Small intestine (tissue), 16 donors: Measurements from ENCODE around the gene KRT17. TPM values are rescaled to one million over a fixed set of nuclear protein-coding genes. Genes with fewer than 3 reads are reported as not detected.

Experiments
- DNase-seq, 2 donors: peaks; one replicate each; pipeline versions ENCODE4 v3.0.0 to v3.0.0-alpha.2; 2013
- FAIRE-seq: peaks from 2 replicates; lab custom pipeline; 2012; peaks lifted over from hg19 to GRCh38; lab: Jason Lieb, UNC
- H3K27ac ChIP-seq, 3 donors: one replicate each; pipeline ENCODE4 v1.5.1; 2013; ENCODE audit warnings: low read length in 2 of 3, mild to moderate bottlenecking in 2 of 3, control low read depth in 1 of 3, inconsistent platforms in 1 of 3, low read depth in 1 of 3, moderate library complexity in 1 of 3
- H3K27me3 ChIP-seq, 3 donors: one replicate each; pipeline ENCODE4 v1.6.1; 2013; ENCODE audit warnings: low read length in 3 of 3, inconsistent platforms in 1 of 3; ENCODE audit not compliant: control insufficient read depth in 3 of 3, insufficient read depth in 3 of 3
- H3K36me3 ChIP-seq, 3 donors: one replicate each; pipeline ENCODE4 v1.6.1; 2013; ENCODE audit warnings: low read length in 3 of 3, inconsistent platforms in 1 of 3, low read depth in 1 of 3, mild to moderate bottlenecking in 1 of 3, moderate library complexity in 1 of 3; ENCODE audit not compliant: control insufficient read depth in 3 of 3, insufficient read depth in 2 of 3
- H3K4me1 ChIP-seq, 3 donors: one replicate each; pipeline ENCODE4 v1.6.1; 2013; ENCODE audit warnings: low read length in 2 of 3, inconsistent platforms in 1 of 3, low read depth in 1 of 3, mild to moderate bottlenecking in 1 of 3, moderate library complexity in 1 of 3; ENCODE audit not compliant: control insufficient read depth in 3 of 3, insufficient read depth in 2 of 3
- H3K4me3 ChIP-seq, 3 donors: one replicate each; pipeline ENCODE4 v1.5.1; 2013; ENCODE audit warnings: low read length in 3 of 3, control low read depth in 1 of 3, inconsistent platforms in 1 of 3, low read depth in 1 of 3, mild to moderate bottlenecking in 1 of 3, moderate library complexity in 1 of 3
- H3K9me3 ChIP-seq, 2 donors: one replicate each; pipeline ENCODE4 v1.6.1; 2013; ENCODE audit warnings: low read depth in 1 of 2, low read length in 1 of 2; ENCODE audit not compliant: control insufficient read depth in 2 of 2, insufficient read depth in 1 of 2
- WGBS, 3 donors: extraction: QIAGEN DNeasy Blood & Tissue Kit; methylation state at CpG; one replicate each; pipeline ENCODE4 v1.1.7; 2013; 5-methylcytosine and 5-hydroxymethylcytosine counted together
- long read RNA-seq, 10 donors: transcript quantifications; one replicate each; lab custom pipeline, GENCODE V29; 2026
- polyA plus RNA-seq, 4 donors: library from polyadenylated mRNA; stranded (reverse) in 3 of 4; unstranded in 1 of 4; fragments of 200-250 nt in 3 of 4; fragments of 120-200 nt in 1 of 4; gene quantifications; one replicate each; pipeline versions ENCODE4 v1.2.1 to v1.2.3, GENCODE V29; 2013
- donor health status: healthy with polysubstance abuse.
- donor health status: control.
- donor health status: control.
- donor health status: Bipolar disorder and iron deficiency.
- donor health status: healthy.

Gene KRT17
- polyA plus RNA-seq, result 1 to 10 TPM in 2 of 4 donors, under 1 TPM in 1, not detected in 1; 0.65 to 2.4 (median 1.8) TPM
- long read RNA-seq, donor 1, result 0 reads
- long read RNA-seq, donor 2, result 0 reads
- long read RNA-seq, donor 3, result 0 reads
- long read RNA-seq, donor 4, result 0 reads
- long read RNA-seq, donor 5, result 0 reads
- long read RNA-seq, donor 6, result 0 reads
- long read RNA-seq, donor 7, result 0 reads
- long read RNA-seq, donor 8, transcript KRT17-209 (8 exons, 1,651 nt), result major isoform, 49 of 82 reads
- long read RNA-seq, donor 8, partial matches to known transcripts, result 24 of 82 reads
- long read RNA-seq, donor 8, other reads (novel, unspliced or antisense), result 5 of 82 reads
- long read RNA-seq, donor 9, result 0 reads
- long read RNA-seq, donor 10, partial matches to known transcripts, result 0 of 4 reads
- long read RNA-seq, donor 10, other reads (novel, unspliced or antisense), result 0 of 4 reads

GRCh38 chr17:41624208-41625101, at the start of gene KRT17:
Gene KRT17, minus strand, starts transcription at chr17:41624575. Its CDS starts 66 bp downstream, at chr17:41624509.
- Histone ChIP-seq H3K4me3 (no peak within 1 kb of the TSS), H3K9me3 (no peaks in the 10 kb centered on the region), H3K27ac (no peak within 1 kb of the TSS), H3K36me3 (no peaks in the 10 kb centered on the region), H3K4me1 (no peaks in the 10 kb centered on the region), H3K27me3 (no peaks in the 10 kb centered on the region)
- no peak for FAIRE-seq
- peak in 1 of 2 donors; percentile 38 for DNase-seq
- 50 to 67% (median 63%) methylated on average over 27 to 33 of the region's 33 CpGs for WGBS, 3 donors

GRCh38 chr17:41672153-41672552, 47.8 kb upstream of the KRT17 start:
- Histone ChIP-seq H3K27me3 (no peaks in the 10 kb centered on the region), H3K4me1 (peaks cover 0 to 24% (median 5%) of the 10 kb centered on the region in 3 donors), H3K4me3 (no peak overlapping the region), H3K27ac (no peak overlapping the region), H3K36me3 (no peaks in the 10 kb centered on the region), H3K9me3 (no peaks in the 10 kb centered on the region)
- FAIRE-seq (no peak), DNase-seq (no peak)
- 78 to 90% (median 87%) methylated on average over 7 of the region's 7 CpGs for WGBS, 3 donors

GRCh38 chr17:41667280-41668041, 43.1 kb upstream of the KRT17 start:
- FAIRE-seq (no peak), DNase-seq (no peak)
- H3K9me3 ChIP-seq, result no peaks in the 10 kb centered on the region
- no peaks in the 10 kb centered on the region for H3K27me3 ChIP-seq
- 50 to 57% (median 57%) methylated on average over 23 of the region's 23 CpGs for whole genome bisulfite sequencing, 3 donors
- peaks cover 0 to 19% (median 3%) of the 10 kb centered on the region in 3 donors for H3K4me1 ChIP-seq
- H3K4me3 ChIP-seq, result no peak overlapping the region
- no peak overlapping the region for H3K27ac ChIP-seq
- no peaks in the 10 kb centered on the region for H3K36me3 ChIP-seq

- no peaks in the 10 kb centered on the region for H3K27me3 ChIP-seq
- peak overlapping the region in 2 of 3 donors; percentile 50 to 53 for H3K4me3 ChIP-seq
- 0 to 2% (median 0%) methylated on average over 16 to 23 of the region's 23 CpGs for WGBS, 3 donors
- DNase-seq (peak; percentile 81 to 91), FAIRE-seq (no peak)
- H3K4me1 ChIP-seq, result peaks cover 0 to 19% (median 3%) of the 10 kb centered on the region in 3 donors
- H3K9me3 ChIP-seq, result no peaks in the 10 kb centered on the region
- no peaks in the 10 kb centered on the region for H3K36me3 ChIP-seq
- H3K27ac ChIP-seq, result peak overlapping the region; percentile 59 to 92 (median 84)
These were observed 42.4 kb upstream of the KRT17 start for GRCh38 chr17:41666708-41667279.

- WGBS, 3 donors, result 1 to 2% (median 1%) methylated on average over 11 of the region's 11 CpGs
- peak overlapping the region; percentile 53 to 92 (median 84) for H3K27ac ChIP-seq
- H3K36me3 ChIP-seq, result no peaks in the 10 kb centered on the region
- H3K4me1 ChIP-seq, result peaks cover 0 to 19% (median 3%) of the 10 kb centered on the region in 3 donors
- FAIRE-seq, result no peak
- H3K27me3 ChIP-seq, result no peaks in the 10 kb centered on the region
- H3K9me3 ChIP-seq, result no peaks in the 10 kb centered on the region
- peak overlapping the region in 2 of 3 donors; percentile 50 to 53 for H3K4me3 ChIP-seq
- DNase-seq, result peak; percentile 42 to 74
These were observed 41.9 kb upstream of the KRT17 start for GRCh38 chr17:41666237-41666641.

GRCh38 chr17:41665566-41666236, 41.3 kb upstream of the KRT17 start:
- Histone ChIP-seq H3K9me3 (no peaks in the 10 kb centered on the region), H3K36me3 (no peaks in the 10 kb centered on the region), H3K27me3 (no peaks in the 10 kb centered on the region), H3K4me1 (peaks cover 0 to 19% (median 3%) of the 10 kb centered on the region in 3 donors), H3K4me3 (peak overlapping the region in 2 of 3 donors; percentile 50 to 53), H3K27ac (peak overlapping the region; percentile 53 to 92 (median 84))
- DNase-seq, result peak; percentile 88 to 94
- 0 to 2% (median 2%) methylated on average over 33 to 39 of the region's 39 CpGs for WGBS, 3 donors
- FAIRE-seq, result no peak
